GM11168 (cell line): Measurements from ENCODE around the gene TBKBP1.

ENCODE experiments used
- in situ Hi-C: fragments of 300-500 bp; cut with MboI; formaldehyde crosslinking; loops from one replicate; pipeline ENCODE4 v1.12.0; 2022; ENCODE audit warnings: low sequenced_read_pairs; ENCODE audit not compliant: unreplicated experiment

The TBKBP1 gene

GRCh38 chr17:47693731-47694580 lies at the start of gene TBKBP1:
TSS of gene TBKBP1 (plus strand) at chr17:47694161. CDS start at chr17:47696113, 1,952 bp downstream.
- in situ Hi-C loops, result no loop called here

GRCh38 chr17:47644324-47644723 lies 49.6 kb upstream of the TBKBP1 start:
- in situ Hi-C loops, result no loop called here

- in situ Hi-C loops, result no loop called here
These were observed 44.6 kb upstream of the TBKBP1 start, which contains the start of gene KPNB1 for GRCh38 chr17:47649153-47649971. TSS of gene KPNB1 (plus strand) at chr17:47649919. CDS start at chr17:47650245, 326 bp downstream.

GRCh38 chr17:47649972-47650524 lies 43.9 kb upstream of the TBKBP1 start:
- in situ Hi-C loops, result no loop called here

GRCh38 chr17:47650525-47651522 lies 43.1 kb upstream of the TBKBP1 start:
- in situ Hi-C loops, result no loop called here

GRCh38 chr17:47651704-47652103 lies 42.3 kb upstream of the TBKBP1 start:
- in situ Hi-C loops, result no loop called here

- in situ Hi-C loops, result no loop called here
These were observed 41.4 kb upstream of the TBKBP1 start for GRCh38 chr17:47652570-47652969.

GRCh38 chr17:47653442-47653841 lies 40.5 kb upstream of the TBKBP1 start:
- in situ Hi-C loops, result no loop called here

- in situ Hi-C loops, result no loop called here
These were observed 39.0 kb upstream of the TBKBP1 start for GRCh38 chr17:47654991-47655390.

GRCh38 chr17:47660064-47660492 lies 33.9 kb upstream of the TBKBP1 start:
- in situ Hi-C loops, result no loop called here

GRCh38 chr17:47663912-47664623 lies 29.9 kb upstream of the TBKBP1 start:
- in situ Hi-C loops, result no loop called here

- in situ Hi-C loops, result no loop called here
These were observed 29.4 kb upstream of the TBKBP1 start for GRCh38 chr17:47664624-47664941.

- in situ Hi-C loops, result no loop called here
These were observed 28.3 kb upstream of the TBKBP1 start for GRCh38 chr17:47665655-47666054.

GRCh38 chr17:47669081-47669480 lies 24.9 kb upstream of the TBKBP1 start:
- in situ Hi-C loops, result no loop called here

- in situ Hi-C loops, result no loop called here
These were observed 23.9 kb upstream of the TBKBP1 start for GRCh38 chr17:47670064-47670463.

- in situ Hi-C loops, result no loop called here
These were observed 19.5 kb upstream of the TBKBP1 start for GRCh38 chr17:47674499-47674898.

GRCh38 chr17:47675380-47676198 lies 18.4 kb upstream of the TBKBP1 start:
- in situ Hi-C loops, result no loop called here

- in situ Hi-C loops, result no loop called here
These were observed 17.8 kb upstream of the TBKBP1 start for GRCh38 chr17:47676199-47676472.
